GM19397 (cell line): ENCODE measurements around the gene ARL6.
"Not testable (repeated sequence)": the region's sequence is repeated elsewhere in the genome, so short reads cannot be mapped to it uniquely, and the experiment has no call there.

Experiments used
- ATAC-seq: cut with Tn5 transposase; IDR thresholded peaks from one replicate; pipeline ENCODE4 v1.9.1; 2021; ENCODE audit warnings: mild to moderate bottlenecking, moderate library complexity; ENCODE audit not compliant: unreplicated experiment

The ARL6 gene

DNA sequence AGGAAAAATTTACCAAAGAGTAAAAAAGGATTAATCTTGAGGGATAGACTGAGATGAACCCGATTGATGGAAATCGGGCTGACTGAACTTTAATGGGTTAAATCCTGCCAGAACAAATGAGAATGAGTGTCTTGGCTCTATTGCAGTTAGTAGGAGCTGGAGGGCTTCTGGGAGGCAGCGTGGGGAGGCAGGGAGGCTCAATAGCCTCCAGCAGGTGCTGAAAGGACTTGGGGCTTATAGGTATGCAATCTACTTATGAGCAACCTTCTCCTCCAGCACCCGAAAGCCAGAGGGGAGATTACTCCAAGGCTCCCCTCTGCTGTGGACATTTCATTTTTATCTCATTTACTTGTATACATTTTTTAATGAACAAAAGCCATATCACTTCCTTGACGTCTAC is 56.2 kb downstream of the ARL6 start:
- ATAC-seq = no peak

DNA sequence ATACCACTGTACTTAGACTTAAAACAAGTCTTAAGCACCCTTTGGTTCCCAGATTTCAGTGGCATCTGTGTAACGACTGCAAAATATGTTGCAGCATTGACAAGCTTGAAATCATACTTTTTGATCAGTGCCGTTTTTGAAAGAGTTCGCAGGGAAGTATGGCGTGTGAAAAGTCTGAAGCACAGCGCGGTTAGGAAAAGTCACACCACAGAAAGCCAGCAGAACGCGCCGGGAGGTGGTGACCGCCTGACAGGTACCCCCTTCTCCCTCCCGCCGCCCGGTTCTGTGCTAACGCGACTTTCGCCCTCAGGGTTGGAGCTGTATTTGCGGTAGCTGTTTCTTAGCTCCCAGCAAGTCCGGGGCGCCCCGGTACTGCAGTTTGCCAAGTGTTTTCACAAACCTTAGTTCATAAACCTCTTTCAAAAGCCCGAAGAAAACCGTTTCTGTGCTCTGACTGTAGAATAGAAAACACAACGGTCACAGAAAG is 56.8 kb downstream of the ARL6 start:
- peak; percentile 38 for ATAC-seq

DNA sequence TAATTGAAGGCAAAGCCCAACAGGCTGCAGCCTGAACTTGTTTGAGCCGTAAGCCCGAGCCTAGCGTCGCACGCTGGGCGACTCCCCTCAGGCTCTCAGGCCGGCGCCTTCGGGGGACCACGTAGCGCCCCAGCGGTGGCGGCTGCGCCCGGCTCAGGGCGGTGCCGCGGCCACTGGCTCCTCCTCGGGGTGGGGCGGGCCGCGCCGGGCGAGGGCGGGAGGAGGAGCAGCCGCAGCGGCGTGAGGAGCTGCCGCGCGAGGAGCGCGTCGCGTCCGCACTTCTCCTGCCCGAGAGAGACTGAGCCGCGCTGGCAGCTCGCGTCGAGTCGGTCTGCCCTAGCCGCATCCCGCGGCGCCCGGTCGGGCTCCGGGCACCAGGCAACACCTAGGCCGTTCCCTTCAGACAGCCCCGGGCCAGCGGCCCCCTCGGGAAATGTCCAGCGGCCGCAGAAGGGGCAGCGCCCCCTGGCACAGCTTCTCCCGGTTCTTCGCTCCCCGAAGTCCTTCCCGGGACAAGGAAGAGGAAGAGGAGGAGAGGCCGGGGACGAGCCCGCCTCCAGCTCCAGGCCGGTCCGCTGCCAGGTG is 57.3 kb downstream of the ARL6 start, which contains the start of gene CRYBG3:
Gene CRYBG3, plus strand, starts transcription at position 238 of the 585 bp plus-strand sequence. Its CDS starts 196 bp downstream, at position 434.
- ATAC-seq = peak; percentile 100

DNA sequence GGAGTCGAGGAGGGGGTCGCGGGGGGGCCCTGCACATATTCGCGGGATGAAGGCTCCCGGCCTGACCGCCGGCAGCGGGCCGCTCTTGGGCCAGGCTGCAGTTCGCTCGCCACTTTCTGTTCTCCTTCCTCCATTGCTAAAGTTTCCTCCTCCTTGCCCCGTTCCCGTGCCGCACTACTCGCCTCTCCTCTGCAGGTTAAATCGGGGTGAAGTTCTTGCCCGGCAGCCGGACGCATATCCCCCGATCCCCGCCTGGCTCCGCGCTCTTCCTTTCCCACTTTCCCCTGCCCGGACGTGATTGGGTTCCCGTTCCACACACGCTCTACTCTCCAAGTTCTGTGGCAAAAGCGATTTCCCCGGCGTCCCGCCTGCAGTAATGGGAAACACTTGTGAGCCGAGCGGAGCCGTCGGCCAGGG is 57.8 kb downstream of the ARL6 start:
- peak; percentile 17 for ATAC-seq

DNA sequence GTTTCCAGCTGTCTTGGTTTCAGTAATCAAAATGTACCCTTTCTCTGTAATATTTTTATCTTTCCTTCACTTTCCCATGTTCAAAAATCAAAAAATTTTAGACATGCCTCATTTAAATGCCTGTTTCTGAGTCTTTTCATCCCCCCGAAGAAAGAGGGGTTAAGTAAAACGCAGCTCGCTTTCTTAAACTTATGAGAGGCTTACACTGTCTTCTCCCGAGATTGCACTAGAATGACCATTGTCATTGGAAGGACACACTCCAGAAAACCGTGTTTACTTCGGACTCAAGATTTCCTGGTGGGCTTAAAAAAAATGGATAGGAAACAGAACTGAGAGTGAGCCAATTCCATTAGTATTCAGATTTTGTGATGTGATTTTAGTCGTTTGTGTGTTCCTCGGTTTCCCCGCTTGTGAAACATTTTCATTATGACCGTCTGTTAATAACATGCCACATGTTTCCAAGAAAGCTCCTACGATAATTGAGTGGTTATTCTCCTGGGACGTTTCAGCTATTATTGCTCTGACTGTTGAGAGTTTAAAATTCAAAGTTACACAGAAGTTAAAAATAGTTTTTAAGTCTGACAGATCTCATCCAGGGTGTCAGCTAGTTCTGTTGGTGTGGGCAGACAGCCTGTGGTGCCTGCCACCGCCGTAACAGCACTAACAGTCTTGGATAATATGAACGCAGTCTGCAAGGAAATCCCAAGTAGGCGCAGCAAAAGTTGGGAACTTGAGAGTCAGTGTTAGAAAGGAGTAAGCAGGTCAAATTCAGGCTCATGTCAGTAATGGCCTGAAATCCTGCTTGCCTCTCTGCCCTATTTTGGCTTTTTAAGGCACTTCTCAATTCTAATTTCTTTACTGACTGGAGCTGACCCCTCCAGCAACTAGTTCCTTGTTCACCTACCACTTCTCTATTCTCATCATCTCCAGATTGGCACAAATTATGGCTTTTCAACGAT is 58.8 kb downstream of the ARL6 start:
- ATAC-seq = no peak

DNA sequence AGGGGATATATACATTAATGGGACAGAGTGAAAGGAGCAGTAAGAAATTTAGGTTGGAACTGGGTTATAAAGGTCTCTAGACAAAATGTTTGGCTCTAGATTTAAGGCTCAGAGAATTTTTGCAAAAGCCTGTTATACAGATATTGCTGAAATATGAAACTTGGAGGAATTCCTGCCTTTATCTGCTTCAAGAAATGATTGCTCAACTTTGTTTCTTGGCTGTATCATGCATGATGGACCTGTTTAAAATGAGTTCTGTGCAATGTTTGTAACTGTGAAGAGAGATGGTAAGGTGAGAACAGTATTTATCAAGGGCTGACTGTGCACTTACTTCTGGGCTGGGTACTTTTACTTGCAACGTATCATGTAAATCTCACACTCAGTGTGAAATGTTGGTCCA is 60.5 kb downstream of the ARL6 start:
- ATAC-seq = no peak

DNA sequence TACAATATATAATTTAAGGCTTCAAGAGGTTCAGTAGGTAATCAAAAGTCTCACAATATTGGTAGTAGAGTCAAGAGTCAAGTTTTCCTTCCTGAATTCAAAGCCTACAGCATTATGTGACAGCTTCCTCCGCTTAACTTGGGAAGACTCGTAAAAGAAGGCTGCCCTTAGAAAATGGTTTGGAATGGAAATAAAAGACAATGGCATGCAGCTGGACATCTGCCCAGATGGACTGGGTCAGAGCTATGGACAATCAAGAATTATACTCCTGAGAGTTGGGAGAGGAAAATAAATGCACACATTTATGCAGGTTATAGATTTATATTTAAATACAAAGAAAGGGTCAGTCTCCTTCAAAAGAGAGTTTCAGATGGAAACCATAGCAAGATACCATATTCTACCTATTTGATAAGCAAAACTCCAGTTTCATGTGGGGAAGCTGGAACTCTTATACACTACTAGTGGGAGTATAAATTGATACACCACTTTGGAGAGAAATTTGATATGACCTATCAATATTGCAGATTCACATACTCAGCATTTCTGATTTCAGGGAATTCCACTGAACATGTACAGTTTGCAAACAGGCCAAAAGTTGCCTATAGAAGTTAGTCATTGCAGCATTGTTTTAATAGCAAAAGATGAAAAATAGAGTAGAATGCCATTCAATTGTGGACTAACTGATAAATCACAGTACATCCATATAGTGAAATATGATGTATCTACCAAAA is 63.3 kb downstream of the ARL6 start:
- no peak for ATAC-seq

DNA sequence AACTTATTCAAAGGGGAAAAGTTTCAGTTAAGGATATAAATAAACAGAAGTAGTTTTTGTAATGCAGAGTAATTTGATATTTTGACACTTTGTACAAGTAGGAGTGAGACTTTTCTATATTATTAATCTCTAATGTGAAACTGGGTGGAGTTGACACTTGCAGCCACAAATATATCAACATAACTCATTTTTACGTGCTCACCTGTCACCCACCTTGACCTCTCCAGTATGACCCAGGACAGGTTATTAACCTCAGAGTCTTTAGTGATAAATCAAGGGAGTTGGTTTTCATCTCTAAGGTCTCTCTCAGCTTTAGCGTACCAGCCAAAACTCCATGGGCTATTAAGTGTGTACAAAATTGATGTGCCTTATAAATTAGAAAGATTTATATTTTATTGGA is 64.6 kb downstream of the ARL6 start:
- no peak for ATAC-seq

DNA sequence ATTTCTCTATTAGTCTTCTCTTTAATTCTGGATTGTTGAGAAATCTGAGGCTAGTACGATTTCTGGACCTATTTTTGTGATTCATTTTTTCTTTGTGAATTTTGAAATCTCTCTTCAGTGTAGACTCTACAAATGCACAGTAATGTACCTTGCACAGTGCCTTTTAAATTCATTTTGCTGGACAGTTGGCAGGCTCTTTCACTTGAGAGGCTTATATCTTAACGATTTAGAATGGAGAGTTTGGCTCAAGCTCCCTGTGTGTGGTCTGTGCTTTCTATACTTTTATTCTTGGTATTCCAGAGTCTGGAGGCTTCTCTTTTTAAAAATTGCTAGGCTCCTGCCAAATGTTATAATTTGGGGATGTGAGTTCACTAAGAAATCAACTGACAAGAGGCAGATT is 66.1 kb downstream of the ARL6 start:
- ATAC-seq = no peak

DNA sequence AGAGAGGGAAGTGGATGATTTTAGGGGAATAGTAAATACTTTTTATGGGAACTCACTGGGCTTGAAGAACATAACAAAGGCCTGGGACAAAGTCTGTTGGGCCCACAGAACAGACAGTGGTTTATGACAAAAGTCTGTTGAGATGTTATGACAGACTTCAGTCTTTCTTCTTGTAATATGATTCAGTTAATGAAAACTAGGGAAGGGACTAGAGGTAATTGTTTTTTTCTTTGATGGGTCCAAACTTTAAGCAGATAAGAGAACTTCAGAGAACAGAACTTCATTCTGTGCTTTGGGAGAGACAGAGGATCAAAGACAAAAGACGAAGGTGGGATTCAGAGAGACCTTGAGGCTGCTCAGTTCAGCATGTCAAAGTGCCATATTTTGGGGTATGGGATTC is 66.6 kb downstream of the ARL6 start:
- no peak for ATAC-seq

DNA sequence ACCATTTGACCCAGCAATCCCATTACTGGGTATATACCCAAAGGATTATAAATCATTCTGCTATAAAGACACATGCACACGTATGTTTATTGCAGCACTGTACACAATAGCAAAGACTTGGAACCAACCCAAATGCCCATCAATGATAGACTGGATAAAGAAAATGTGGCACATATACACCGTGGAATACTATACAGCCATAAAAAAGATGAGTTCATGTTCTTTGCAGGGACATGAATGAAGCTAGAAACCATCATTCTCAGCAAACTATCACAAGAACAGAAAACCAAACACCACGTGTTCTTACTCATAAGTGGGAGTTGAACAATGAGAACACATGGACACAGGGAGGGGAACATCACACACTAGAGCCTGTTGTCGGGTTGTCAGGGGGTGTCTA is 68.6 kb downstream of the ARL6 start:
- not testable (repeated sequence) for ATAC-seq

DNA sequence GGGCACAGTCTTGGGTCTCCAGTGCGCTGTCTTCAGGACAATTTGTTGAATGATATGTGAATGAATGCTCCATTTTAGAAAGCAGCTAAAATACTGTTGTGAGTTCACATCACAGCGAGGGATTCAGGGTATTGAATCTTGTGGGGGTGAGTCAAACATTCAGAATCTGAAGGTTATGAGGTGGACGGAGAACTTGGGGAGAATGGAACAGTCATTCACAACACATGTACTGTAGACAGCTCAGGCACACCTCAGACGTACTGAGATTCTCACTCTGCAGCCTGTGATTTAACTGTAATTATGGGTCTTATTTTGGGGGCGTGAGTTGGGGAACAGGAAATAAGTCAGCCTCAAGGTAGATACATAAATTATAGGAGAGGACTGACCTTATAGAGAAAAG is 71.2 kb downstream of the ARL6 start:
- ATAC-seq = no peak

DNA sequence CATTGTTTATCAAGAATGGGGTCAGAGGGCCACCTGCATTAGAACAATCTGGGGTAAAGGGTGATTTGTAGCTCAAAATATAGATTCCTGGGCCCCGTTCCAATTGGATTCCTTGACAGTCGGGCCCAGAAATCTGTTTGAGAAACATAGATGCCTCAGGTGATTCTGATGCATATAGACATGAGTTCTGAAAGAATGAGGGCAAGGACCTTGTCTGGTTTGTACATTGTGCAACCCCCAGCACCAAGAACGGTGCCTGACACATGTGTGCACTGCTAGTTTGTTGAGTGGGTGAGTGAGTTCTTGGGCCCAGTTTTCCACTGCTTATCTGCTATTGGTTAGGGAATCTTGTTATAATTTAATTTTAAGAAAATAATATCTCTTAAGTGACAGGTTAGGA is 73.8 kb downstream of the ARL6 start:
- no peak for ATAC-seq

DNA sequence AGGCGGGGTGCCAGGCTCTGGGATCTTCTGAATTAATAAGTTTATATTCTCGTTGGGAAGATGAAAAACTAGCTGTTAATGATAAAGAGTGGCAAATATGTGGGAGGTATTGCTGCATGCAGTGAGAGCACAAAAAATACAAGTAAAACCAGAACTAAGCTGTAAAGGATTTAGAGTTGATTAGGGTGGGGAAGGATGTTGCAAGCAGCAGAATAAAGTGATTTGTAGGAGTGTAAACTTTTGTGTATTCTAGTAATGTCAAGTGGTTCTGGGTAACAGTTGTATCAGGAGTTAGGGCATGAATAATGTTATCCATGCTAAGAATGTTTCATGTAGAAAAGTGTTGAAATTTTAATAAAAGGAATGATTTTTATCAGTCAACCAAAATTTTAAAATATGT is 75.4 kb downstream of the ARL6 start:
- no peak for ATAC-seq

DNA sequence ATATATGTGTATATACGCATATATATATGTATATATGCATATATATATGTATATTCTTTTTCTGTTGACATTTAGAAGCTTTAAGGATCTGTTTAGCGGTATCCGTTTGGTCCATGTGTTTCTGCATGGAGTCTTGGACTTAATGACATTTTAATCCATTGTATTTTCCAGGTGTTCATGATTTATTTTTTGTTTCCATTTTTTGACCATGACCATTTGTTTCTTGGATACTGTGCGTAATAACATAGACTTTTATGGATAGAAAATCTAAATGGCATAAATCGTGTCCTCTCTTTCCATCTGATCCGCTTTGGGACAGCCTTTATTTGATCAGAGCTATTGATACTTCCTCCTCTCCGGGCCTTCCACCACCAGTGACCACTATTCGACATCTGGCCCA is 76.7 kb downstream of the ARL6 start:
- ATAC-seq = no peak

DNA sequence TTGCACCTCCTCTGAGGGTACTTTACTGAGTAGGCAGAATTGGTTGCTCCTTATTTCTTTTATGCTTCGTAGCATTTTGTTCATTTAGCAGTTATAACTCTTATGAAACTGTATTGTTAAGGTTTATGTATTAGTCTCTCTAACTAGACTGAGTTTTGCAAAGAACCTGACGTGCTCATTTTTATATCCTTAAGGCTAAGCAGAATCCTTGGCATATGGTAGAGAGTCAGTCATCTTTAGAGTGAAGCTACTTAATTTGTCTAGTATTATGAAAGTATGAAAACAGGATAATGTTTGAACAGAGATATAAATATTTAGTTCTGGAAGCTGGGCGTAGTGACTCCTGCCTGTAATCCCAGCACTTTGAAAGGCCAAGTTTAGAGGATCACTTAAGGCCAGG is 77.4 kb downstream of the ARL6 start:
- ATAC-seq = no peak

DNA sequence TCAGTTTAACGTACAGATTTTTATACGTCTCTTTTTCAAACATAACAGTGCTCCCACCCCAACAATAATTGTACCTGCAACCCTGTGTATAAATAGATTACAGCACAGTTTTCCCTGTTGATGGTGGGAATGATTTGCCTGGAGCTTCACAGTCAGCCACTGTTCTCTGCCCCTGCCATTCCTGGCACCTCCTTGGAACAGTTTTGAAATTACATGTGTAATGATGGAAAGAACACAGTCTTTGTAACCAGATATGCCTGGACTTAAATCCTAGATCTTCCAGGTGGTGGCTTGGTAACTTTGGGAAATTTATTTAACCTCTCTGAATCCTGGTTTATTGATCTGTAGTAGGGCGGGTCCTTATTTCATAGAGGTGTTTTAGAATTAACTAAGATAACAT is 84.2 kb downstream of the ARL6 start:
- no peak for ATAC-seq
